GM13977 (cell line): Measurements from ENCODE around the gene METTL6.
"Not testable (repeated sequence)": the region's sequence is repeated elsewhere in the genome, so short reads cannot be mapped to it uniquely, and the experiment has no call there.

ENCODE experiments used
- DNase-seq: peaks from one replicate; pipeline ENCODE4 v3.0.0; 2012; ENCODE audit warnings: low spot score
- CTCF ChIP-seq: IDR thresholded peaks from 2 replicates; pipeline ENCODE4 v1.5.1; 2012; ENCODE audit warnings: mild to moderate bottlenecking, control low read depth; ENCODE audit not compliant: insufficient read depth; ENCODE audit errors: extremely low read depth, missing control alignments
- in situ Hi-C: fragments of 300-500 bp; cut with MboI; formaldehyde crosslinking; loops from one replicate; pipeline ENCODE4 v1.12.0; 2022; ENCODE audit warnings: low sequenced_read_pairs, low pct_unique_long_range_greater_than_20kb, mixed read lengths, inconsistent platforms; ENCODE audit not compliant: unreplicated experiment

METTL6 gene

DNA sequence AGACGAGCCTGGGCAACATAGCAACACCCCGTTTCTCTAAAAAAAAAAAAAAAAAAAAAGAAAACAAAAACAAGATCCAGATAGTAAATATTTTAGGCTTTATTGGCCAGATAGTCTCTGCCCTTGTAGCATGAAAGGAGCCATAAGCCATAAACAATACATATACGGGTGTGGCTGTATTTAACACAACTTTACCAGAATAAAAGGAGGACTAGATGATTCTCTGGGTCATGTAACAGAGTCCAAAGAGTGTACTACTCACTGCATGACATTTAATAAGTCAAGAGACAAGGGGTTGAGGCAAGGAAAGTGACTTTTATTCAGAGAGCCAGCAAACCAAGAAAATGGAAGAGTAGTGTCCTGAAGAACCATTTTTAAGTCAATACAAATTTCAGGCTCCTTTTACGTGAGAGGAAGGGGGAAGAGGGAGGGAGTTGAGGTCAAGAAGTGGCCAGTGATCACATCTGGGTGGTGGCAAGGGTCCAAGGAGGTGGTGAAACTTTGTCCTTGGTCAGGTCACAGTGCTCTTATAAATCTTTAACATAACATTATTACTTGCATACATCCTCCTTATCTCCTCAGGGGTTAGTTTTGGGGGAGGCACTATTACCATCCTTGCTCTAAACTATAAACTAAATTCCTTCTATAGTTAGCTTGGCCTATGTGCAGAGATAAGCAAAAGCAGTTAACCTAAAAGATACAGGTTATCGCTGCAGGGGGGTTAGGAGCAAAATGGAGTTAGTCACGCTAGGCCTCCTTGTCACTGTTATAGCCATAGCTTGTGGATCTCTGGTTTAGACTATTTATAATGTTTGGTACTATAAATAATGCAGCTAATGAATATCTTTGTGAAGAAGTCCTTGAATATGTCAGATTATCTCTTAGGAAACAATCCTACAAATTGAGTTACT, 46.1 kb downstream of the METTL6 start:
- in situ Hi-C loops, result loop anchor here (5.0 kb wide), 1 partner anchor 109 kb away; no protein-coding TSS in a partner anchor
- no peak for DNase-seq
- TF ChIP-seq CTCF, result no peak

DNA sequence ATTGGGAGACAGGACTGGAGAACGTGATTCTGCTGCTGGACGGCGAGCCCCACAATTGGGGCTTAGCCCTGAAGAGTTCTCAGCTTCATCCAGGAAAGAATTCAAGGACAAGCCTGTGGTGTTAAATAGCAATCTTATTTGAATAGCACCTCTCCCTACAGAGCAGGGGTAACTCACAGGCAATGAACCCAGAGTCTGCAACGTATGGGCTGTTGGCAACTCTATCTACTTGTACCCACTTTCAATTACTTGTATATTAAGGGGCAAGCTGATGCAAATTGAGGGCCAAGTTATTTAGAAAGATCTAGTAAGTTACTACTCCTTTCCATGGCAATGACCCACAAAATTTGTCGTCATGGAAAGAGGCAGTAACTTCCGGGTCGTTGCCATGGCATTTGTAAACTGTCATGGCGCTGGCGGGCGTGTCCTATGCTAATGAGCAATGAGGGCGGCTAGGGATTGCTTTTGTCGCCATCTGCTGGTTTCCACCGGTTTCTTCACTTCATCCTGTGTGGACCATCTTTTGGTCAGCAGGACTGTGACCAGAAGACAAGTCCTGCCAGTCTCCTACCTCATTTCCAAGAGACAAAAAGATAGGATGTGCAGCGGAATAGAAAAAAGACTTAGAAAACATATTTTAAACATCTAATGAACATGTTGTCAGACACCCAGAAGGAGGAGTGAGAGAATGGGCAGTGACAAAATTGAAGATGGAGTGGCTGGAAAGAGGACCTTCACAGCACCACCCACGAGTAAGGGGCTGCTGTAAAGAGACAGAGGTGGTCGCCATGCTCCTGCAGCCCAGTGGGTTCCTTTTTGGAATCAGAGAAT, 49.2 kb downstream of the METTL6 start:
- TF ChIP-seq CTCF, result peak; percentile 80
- DNase-seq, result peak; percentile 72
- in situ Hi-C loops, result no loop called here

DNA sequence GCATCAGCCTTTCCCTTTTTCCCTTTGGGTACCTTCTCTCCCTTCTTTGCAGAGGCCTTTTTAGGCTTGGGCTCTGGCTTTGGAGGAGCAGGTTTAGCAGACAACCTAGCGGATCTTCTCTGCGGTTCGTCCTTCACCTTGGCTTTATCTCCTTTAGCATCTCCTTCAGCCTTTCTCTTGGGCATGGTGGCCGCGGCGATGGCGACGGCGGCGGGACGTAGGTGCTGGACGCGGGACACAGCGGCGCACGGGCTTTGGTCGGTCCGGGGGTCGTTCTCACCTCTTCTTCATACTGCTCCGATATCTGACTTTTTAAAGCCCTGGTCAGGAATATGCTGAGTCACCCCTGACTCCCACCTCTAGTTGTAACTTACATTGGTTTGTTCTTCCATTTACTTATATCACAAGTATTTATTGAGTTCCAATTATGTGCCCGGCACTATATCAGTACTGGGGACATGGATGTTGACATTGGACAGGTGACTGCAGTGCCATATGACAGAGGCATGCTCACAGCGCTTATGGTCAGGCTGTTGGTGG, 51.8 kb downstream of the METTL6 start:
- no peak for DNase-seq
- TF ChIP-seq CTCF, result no peak
- in situ Hi-C loops, result no loop called here

- in situ Hi-C loops, result no loop called here
- no peak for TF ChIP-seq CTCF
- no peak for DNase-seq
Measured at GRCh38 chr3:15372918-15373317, 54.4 kb downstream of the METTL6 start.

- no peak for DNase-seq
- in situ Hi-C loops, result no loop called here
- no peak for TF ChIP-seq CTCF
Measured at GRCh38 chr3:15368561-15369135, 58.7 kb downstream of the METTL6 start.

DNA sequence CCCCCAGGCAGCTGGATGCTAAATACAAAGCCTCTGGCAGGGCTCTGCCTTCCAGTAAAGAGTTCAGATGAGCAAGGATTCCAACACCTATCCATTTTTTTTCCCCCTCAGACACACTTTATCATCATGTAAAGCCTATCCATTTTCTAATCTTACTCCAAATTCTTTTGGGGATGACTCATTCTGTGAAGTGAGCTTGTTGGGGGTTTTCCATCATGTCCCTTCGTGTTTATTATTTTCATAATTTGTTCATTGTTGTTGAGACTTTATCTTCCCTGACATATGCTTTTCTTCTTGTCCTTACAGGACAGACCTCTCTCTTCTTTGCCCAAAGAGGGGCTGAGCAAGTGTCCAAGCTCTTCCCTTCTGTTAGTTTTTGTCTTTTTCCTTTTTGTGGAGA, 60.3 kb downstream of the METTL6 start:
- TF ChIP-seq CTCF, result no peak
- no peak for DNase-seq
- in situ Hi-C loops, result no loop called here

DNA sequence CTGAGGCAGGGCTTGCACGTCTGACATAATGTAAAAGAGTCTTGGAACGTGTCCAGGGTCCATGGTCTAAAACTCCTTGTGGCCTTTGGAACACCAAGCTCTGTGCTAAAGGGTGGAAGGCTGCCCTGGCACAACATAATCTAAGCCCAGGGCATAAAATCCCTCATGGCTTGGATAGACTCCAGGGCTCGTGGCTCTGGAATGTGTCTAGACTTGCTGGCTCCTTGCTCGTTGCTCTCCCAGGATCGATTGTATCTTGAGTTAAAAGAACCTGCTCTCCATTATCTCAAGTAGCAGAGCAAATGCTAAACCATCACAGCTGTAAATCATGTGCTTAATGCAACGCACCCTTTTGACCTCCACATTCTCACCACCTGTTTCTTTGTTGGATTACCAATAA, 63.3 kb downstream of the METTL6 start:
- DNase-seq, in situ Hi-C loops: not testable (repeated sequence)
